HG03066 (cell line): Measurements from ENCODE around the gene SREBF2.
"Not testable (repeated sequence)": the region's sequence is repeated elsewhere in the genome, so short reads cannot be mapped to it uniquely, and the experiment has no call there.

Experiments
- ATAC-seq: cut with Tn5 transposase; IDR thresholded peaks from one replicate; pipeline ENCODE4 v1.9.1; 2021; ENCODE audit warnings: low read depth; ENCODE audit not compliant: unreplicated experiment

Gene SREBF2

GRCh38 chr22:41939981-41940831, 107.3 kb downstream of the SREBF2 start:
- peak; percentile 59 for ATAC-seq

GRCh38 chr22:41940832-41941765, 108.2 kb downstream of the SREBF2 start:
- ATAC-seq: peak; percentile 37

- ATAC-seq: no peak
Measured at GRCh38 chr22:41943661-41944209, 110.8 kb downstream of the SREBF2 start.

GRCh38 chr22:41946629-41947423, 113.9 kb downstream of the SREBF2 start, which contains the start of gene CENPM:
Gene CENPM (minus strand): TSS chr22:41947152. CDS start chr22:41947076, 76 bp downstream.
- ATAC-seq: peak; percentile 87

GRCh38 chr22:41947424-41948080, 114.6 kb downstream of the SREBF2 start:
- no peak for ATAC-seq

GRCh38 chr22:41948142-41948541, 115.2 kb downstream of the SREBF2 start:
- no peak for ATAC-seq

GRCh38 chr22:41948928-41949296, 116.0 kb downstream of the SREBF2 start:
- not testable (repeated sequence) for ATAC-seq

GRCh38 chr22:41949297-41949965, 116.5 kb downstream of the SREBF2 start:
- no peak for ATAC-seq

GRCh38 chr22:41951898-41952474, 119.1 kb downstream of the SREBF2 start, which contains the start of gene SMIM45:
Gene SMIM45 (plus strand): TSS chr22:41952150.
- ATAC-seq: no peak

- ATAC-seq: no peak
Measured at GRCh38 chr22:41952713-41953112, 119.8 kb downstream of the SREBF2 start.
